ENCODE measurements around the gene MEF2C. TPM values are rescaled to one million over a fixed set of nuclear protein-coding genes. Genes with fewer than 3 reads are reported as not detected.

MEF2C gene
- total and polyA plus RNA-seq, 4 donors: 2.8 to 15.9 (median 10.1) TPM

DNA sequence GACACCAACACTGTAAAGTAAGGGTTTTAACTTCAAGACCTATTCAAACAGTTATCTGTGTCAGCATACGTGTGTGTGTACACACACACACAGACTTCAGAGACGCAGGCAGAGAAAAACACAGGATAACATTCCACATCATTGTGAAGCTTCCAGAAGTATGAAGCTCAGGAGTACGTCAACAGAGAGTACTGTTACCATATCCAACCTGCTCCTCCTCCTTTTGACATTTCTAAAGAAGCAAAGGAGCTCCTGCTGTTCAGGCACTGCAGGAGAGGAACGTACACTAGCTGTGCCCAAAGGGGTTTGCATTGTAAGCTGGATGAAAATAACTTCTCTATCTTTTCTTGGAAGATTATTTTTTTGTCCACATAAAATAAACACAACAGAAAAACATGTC is 180.7 kb downstream of the MEF2C start:
- DNase-seq (ENCODE audit: low spot score): no peak
- Histone ChIP-seq H3K36me3 (ENCODE audit: control insufficient read depth in 4 of 4, insufficient read depth in 3 of 4, low read depth in 1 of 4, low read length in 3 of 4) (no peaks in the 10 kb centered on the region), H3K9me3 (ENCODE audit: control insufficient read depth in 4 of 4, low read length in 3 of 4) (no peaks in the 10 kb centered on the region), H3K4me3 (ENCODE audit: low read depth in 1 of 3, low read length in 3 of 3) (no peak overlapping the region), H3K9ac (ENCODE audit: low read depth in 1 of 2, low read length in 2 of 2) (no peak overlapping the region), H3K27me3 (ENCODE audit: control insufficient read depth in 4 of 4, insufficient read depth in 4 of 4, low read length in 3 of 4) (peaks cover 0 to 12% (median 5%) of the 10 kb centered on the region in 4 donors), H3K4me1 (ENCODE audit: control insufficient read depth in 4 of 4, insufficient read depth in 4 of 4, low read length in 3 of 4) (no peaks in the 10 kb centered on the region), H3K27ac (ENCODE audit: low read depth in 1 of 2, low read length in 2 of 2) (no peak overlapping the region)
- WGBS: 80% methylated on average over 4 of the region's 4 CpGs
- TF ChIP-seq HNF4A (conservative IDR thresholded peaks at IDR 0.05): no peak
- TF ChIP-seq ATF3 (IDR thresholded peaks at IDR 0.05): no peak
- no peak for TF ChIP-seq MAX (IDR thresholded peaks at IDR 0.05)
- TF ChIP-seq JUND (IDR thresholded peaks at IDR 0.05): no peak
- TF ChIP-seq, protein P1, sequence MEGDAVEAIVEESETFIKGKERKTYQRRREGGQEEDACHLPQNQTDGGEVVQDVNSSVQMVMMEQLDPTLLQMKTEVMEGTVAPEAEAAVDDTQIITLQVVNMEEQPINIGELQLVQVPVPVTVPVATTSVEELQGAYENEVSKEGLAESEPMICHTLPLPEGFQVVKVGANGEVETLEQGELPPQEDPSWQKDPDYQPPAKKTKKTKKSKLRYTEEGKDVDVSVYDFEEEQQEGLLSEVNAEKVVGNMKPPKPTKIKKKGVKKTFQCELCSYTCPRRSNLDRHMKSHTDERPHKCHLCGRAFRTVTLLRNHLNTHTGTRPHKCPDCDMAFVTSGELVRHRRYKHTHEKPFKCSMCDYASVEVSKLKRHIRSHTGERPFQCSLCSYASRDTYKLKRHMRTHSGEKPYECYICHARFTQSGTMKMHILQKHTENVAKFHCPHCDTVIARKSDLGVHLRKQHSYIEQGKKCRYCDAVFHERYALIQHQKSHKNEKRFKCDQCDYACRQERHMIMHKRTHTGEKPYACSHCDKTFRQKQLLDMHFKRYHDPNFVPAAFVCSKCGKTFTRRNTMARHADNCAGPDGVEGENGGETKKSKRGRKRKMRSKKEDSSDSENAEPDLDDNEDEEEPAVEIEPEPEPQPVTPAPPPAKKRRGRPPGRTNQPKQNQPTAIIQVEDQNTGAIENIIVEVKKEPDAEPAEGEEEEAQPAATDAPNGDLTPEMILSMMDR (IDR thresholded peaks at IDR 0.05; ENCODE audit: low read depth, low read length, missing input control): no peak
- no peak for TF ChIP-seq NR2F2 (IDR thresholded peaks at IDR 0.05)
- TF ChIP-seq RXRA (IDR thresholded peaks at IDR 0.05): no peak
- TF ChIP-seq RAD21 (IDR thresholded peaks at IDR 0.05): no peak
- no peak for TF ChIP-seq TAF1 (conservative IDR thresholded peaks at IDR 0.05)
- TF ChIP-seq HNF4G (IDR thresholded peaks at IDR 0.05): no peak
- TF ChIP-seq SP1 (IDR thresholded peaks at IDR 0.05): no peak
- TF ChIP-seq FOXA2 (IDR thresholded peaks at IDR 0.05): no peak
- no peak for TF ChIP-seq YY1 (IDR thresholded peaks at IDR 0.05)
- TF ChIP-seq EGR1 (IDR thresholded peaks at IDR 0.05; ENCODE audit: low read depth in 2 of 2): no peak
- no peak for TF ChIP-seq FOXA1 (IDR thresholded peaks at IDR 0.05)

- H3K9me3 ChIP-seq (ENCODE audit: control insufficient read depth in 4 of 4, low read length in 3 of 4): no peaks in the 10 kb centered on the region
- H3K27ac ChIP-seq (ENCODE audit: low read depth in 1 of 2, low read length in 2 of 2): no peak overlapping the region
- no peaks in the 10 kb centered on the region for H3K36me3 ChIP-seq (ENCODE audit: control insufficient read depth in 4 of 4, insufficient read depth in 3 of 4, low read depth in 1 of 4, low read length in 3 of 4)
- peaks cover 0 to 20% (median 10%) of the 10 kb centered on the region in 4 donors for H3K27me3 ChIP-seq (ENCODE audit: control insufficient read depth in 4 of 4, insufficient read depth in 4 of 4, low read length in 3 of 4)
- TF ChIP-seq YY1 (IDR thresholded peaks at IDR 0.05): no peak
- no peak for TF ChIP-seq EGR1 (IDR thresholded peaks at IDR 0.05; ENCODE audit: low read depth in 2 of 2)
- no peak for TF ChIP-seq RAD21 (IDR thresholded peaks at IDR 0.05)
- TF ChIP-seq REST (IDR thresholded peaks at IDR 0.05): no peak
- no peak for TF ChIP-seq ZBTB33 (IDR thresholded peaks at IDR 0.05)
- TF ChIP-seq RXRA (IDR thresholded peaks at IDR 0.05): no peak
- TF ChIP-seq MAX (IDR thresholded peaks at IDR 0.05): no peak
- TF ChIP-seq NR2F2 (IDR thresholded peaks at IDR 0.05): no peak
- no peak for TF ChIP-seq HNF4G (IDR thresholded peaks at IDR 0.05)
- no peak for TF ChIP-seq TAF1 (conservative IDR thresholded peaks at IDR 0.05)
- no peak for DNase-seq (ENCODE audit: low spot score)
- H3K4me1 ChIP-seq (ENCODE audit: control insufficient read depth in 4 of 4, insufficient read depth in 4 of 4, low read length in 3 of 4): peaks cover 0 to 3% (median under 1%) of the 10 kb centered on the region in 4 donors
- H3K9ac ChIP-seq (ENCODE audit: low read depth in 1 of 2, low read length in 2 of 2): no peak overlapping the region
- no peak overlapping the region for H3K4me3 ChIP-seq (ENCODE audit: low read depth in 1 of 3, low read length in 3 of 3)
Observed at GRCh38 chr5:88700121-88700520, 182.9 kb downstream of the MEF2C start.
